Small intestine (tissue), 4 donors: Measurements from ENCODE around the gene BDKRB1. TPM values are rescaled to one million over a fixed set of nuclear protein-coding genes. Genes with fewer than 3 reads are reported as not detected.

ENCODE experiments used
- polyA plus RNA-seq, 4 donors: library from polyadenylated mRNA; stranded (reverse) in 3 of 4; unstranded in 1 of 4; fragments of 200-250 nt in 3 of 4; fragments of 120-200 nt in 1 of 4; gene quantifications; one replicate each; pipeline versions ENCODE4 v1.2.1 to v1.2.3, GENCODE V29; 2013
- donor health status: healthy with polysubstance abuse.
- donor health status: Bipolar disorder and iron deficiency.
- donor health status: healthy.

BDKRB1 gene
- polyA plus RNA-seq, 4 donors: 1.1 to 4.3 (median 1.7) TPM

Other genes with a start within 250 kb of the BDKRB1 start
- gene C14orf132, start 216.8 kb upstream of the BDKRB1 start, polyA plus RNA-seq: 10 to 100 TPM in 1 of 4 donors, 1 to 10 TPM in 2, under 1 TPM in 1; 0.45 to 10.1 (median 3.9) TPM
- gene BDKRB2, start 51.4 kb upstream of the BDKRB1 start, polyA plus RNA-seq: 1 to 10 TPM; 1.3 to 8.2 (median 5.9) TPM
- gene ATG2B, start 107.1 kb downstream of the BDKRB1 start, polyA plus RNA-seq: 10 to 100 TPM in 1 of 4 donors, 1 to 10 TPM in 3; 3.8 to 32.0 (median 4.9) TPM
- 100 to 1,000 TPM in 2 of 4 donors, 10 to 100 TPM in 2; 38.1 to 215 (median 102) TPM for gene GSKIP, start 107.3 kb downstream of the BDKRB1 start, polyA plus RNA-seq
- gene AK7, start 135.9 kb downstream of the BDKRB1 start, polyA plus RNA-seq: 1 to 10 TPM; 1.6 to 3.0 (median 1.8) TPM
- gene PAPOLA, start 246.2 kb downstream of the BDKRB1 start, polyA plus RNA-seq: 100 to 1,000 TPM in 1 of 4 donors, 10 to 100 TPM in 3; 58.1 to 182 (median 74.1) TPM